Measurements from ENCODE around the gene UNC80. TPM values are rescaled to one million over a fixed set of nuclear protein-coding genes. Genes with fewer than 3 reads are reported as not detected.

The UNC80 gene
- total RNA-seq, 4 donors from 2014 or later = 0.02 to 0.62 (median 0.15) TPM; not detected in 1

GRCh38 chr2:210002158-210003157 lies 230.8 kb downstream of the UNC80 start, which contains the start of gene RPE:
TSS of gene RPE (plus strand) at chr2:210002638. CDS start at chr2:210002662, 24 bp downstream.
- 0% methylated on average over 37 to 38 of the region's 58 CpGs for WGBS, 2 donors
- intact Hi-C loops (cut with DNase I; ENCODE audit: low total_unique reads) = no loop called here
- peak; percentile 95 to 99 for DNase-seq (ENCODE audit: low spot score in 2 of 2)
- peak within 1 kb of the TSS; percentile 96 for H3K4me3 ChIP-seq (ENCODE audit: low read depth, poor library complexity, severe bottlenecking)
- no peak for TF ChIP-seq POLR2A (IDR thresholded peaks at IDR 0.05)
- TF ChIP-seq, protein P1, sequence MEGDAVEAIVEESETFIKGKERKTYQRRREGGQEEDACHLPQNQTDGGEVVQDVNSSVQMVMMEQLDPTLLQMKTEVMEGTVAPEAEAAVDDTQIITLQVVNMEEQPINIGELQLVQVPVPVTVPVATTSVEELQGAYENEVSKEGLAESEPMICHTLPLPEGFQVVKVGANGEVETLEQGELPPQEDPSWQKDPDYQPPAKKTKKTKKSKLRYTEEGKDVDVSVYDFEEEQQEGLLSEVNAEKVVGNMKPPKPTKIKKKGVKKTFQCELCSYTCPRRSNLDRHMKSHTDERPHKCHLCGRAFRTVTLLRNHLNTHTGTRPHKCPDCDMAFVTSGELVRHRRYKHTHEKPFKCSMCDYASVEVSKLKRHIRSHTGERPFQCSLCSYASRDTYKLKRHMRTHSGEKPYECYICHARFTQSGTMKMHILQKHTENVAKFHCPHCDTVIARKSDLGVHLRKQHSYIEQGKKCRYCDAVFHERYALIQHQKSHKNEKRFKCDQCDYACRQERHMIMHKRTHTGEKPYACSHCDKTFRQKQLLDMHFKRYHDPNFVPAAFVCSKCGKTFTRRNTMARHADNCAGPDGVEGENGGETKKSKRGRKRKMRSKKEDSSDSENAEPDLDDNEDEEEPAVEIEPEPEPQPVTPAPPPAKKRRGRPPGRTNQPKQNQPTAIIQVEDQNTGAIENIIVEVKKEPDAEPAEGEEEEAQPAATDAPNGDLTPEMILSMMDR (IDR thresholded peaks at IDR 0.05) = peak in 1 of 3 donors; percentile 13

DNA sequence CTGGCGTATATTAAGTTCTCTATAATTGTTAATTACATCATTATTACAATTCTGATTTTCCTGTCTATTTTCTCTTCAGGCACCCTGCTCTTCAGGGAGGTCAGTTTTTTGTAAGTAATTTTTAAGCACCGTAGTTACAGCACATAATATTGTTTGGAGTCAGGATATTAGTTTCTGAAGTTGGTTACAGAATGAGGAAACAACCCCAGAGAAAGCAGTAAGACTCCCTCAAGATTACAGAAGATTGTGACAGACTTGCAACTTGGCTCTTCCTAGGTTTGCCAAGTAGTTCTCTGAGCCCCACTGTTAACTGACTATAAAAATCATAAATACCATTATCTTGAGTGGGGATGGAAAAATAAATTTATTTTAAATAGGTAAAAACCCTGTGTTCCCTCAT lies 231.7 kb downstream of the UNC80 start:
- no peak for TF ChIP-seq POLR2A (IDR thresholded peaks at IDR 0.05)
- TF ChIP-seq, protein P1 (IDR thresholded peaks at IDR 0.05) = no peak
- DNase-seq (ENCODE audit: low spot score in 2 of 2) = no peak
- peak overlapping the region; percentile 96 for H3K4me3 ChIP-seq (ENCODE audit: low read depth, poor library complexity, severe bottlenecking)
- intact Hi-C loops (cut with DNase I; ENCODE audit: low total_unique reads) = no loop called here
- 28 to 31% methylated on average over 2 of the region's 2 CpGs for WGBS, 2 donors

DNA sequence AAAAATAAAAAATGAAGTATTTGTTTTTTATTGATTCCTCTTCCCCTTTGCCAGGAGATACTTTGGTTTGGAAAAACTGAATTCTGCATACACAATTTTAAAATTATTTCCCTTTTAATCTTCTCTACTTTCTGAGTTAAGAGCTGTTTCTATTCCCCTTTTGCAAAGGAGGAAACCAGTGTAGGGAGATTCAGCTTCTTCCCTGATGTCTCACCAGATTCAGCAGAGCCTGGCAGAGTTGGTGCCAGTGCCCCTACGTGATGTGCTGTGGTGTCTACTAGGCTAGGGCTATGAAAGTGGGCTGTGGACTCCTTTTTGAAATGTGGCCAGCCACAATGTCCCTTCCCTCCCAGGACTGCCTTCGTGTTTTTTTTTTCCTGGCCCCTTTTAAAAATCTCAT lies 233.2 kb downstream of the UNC80 start:
- H3K4me3 ChIP-seq (ENCODE audit: low read depth, poor library complexity, severe bottlenecking) = no peak overlapping the region
- 64 to 73% methylated on average over 2 of the region's 2 CpGs for WGBS, 2 donors
- no peak for DNase-seq (ENCODE audit: low spot score in 2 of 2)
- no peak for TF ChIP-seq POLR2A (IDR thresholded peaks at IDR 0.05)
- TF ChIP-seq, protein P1 (IDR thresholded peaks at IDR 0.05) = no peak
- intact Hi-C loops (cut with DNase I; ENCODE audit: low total_unique reads) = no loop called here

DNA sequence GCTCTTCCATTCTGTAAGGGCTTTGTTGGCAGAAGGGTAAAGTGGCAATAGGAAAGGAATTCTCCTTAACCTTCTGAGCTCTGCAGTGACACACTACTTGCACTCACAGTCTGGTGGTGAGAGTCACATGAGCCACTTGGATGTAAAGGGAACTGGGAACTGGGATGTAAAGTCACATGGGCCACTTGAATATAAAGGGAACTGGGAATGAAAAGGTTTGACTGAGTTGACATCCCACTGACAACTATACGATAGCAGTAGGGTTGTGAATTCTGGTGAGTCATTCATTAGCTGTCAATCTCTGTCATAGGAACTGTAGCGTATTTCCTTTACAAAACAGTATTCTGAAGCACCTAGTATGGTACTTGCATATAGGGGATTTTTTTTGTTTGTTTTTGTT lies 236.3 kb downstream of the UNC80 start:
- 68 to 84% methylated on average over 2 of the region's 2 CpGs for WGBS, 2 donors

GRCh38 chr2:210009126-210009525 lies 237.5 kb downstream of the UNC80 start:
- WGBS, 2 donors = 51 to 56% methylated on average over 6 of the region's 6 CpGs
- TF ChIP-seq, protein P1 (IDR thresholded peaks at IDR 0.05) = no peak
- no peak for TF ChIP-seq POLR2A (IDR thresholded peaks at IDR 0.05)
- DNase-seq (ENCODE audit: low spot score in 2 of 2) = no peak
- intact Hi-C loops (cut with DNase I; ENCODE audit: low total_unique reads) = no loop called here
- H3K4me3 ChIP-seq (ENCODE audit: low read depth, poor library complexity, severe bottlenecking) = no peak overlapping the region

More for the DNA sequence above, 236.3 kb downstream of the UNC80 start:
- H3K4me3 ChIP-seq (ENCODE audit: low read depth, poor library complexity, severe bottlenecking) = no peak overlapping the region
- TF ChIP-seq POLR2A (IDR thresholded peaks at IDR 0.05) = no peak
- TF ChIP-seq, protein P1 (IDR thresholded peaks at IDR 0.05) = no peak
- peak in 1 of 2 donors; percentile 22 for DNase-seq (ENCODE audit: low spot score in 2 of 2)
- intact Hi-C loops (cut with DNase I; ENCODE audit: low total_unique reads) = no loop called here

Data from lower leg skin (tissue), 4 donors.